WERI-Rb-1 (cell line): ENCODE data around the gene BUD23.

Experiments used
- DNase-seq: peaks from one replicate; pipeline ENCODE4 v3.0.0-alpha.2; 2020
- H3K27ac ChIP-seq: fragments of 250-450 bp; sonication (Bioruptor Pico); 2 replicates; pipeline ENCODE4 v1.5.1; 2020; ENCODE audit warnings: mild to moderate bottlenecking, moderate library complexity
- H3K27me3 ChIP-seq: fragments of 250-450 bp; sonication (Bioruptor Pico); 2 replicates; pipeline ENCODE4 v1.5.1; 2021; ENCODE audit warnings: mild to moderate bottlenecking, low read depth, moderate library complexity; ENCODE audit not compliant: insufficient read depth, severe bottlenecking
- H3K36me3 ChIP-seq: fragments of 250-450 bp; sonication (Bioruptor Pico); 2 replicates; pipeline ENCODE4 v1.5.1; 2020; ENCODE audit warnings: mild to moderate bottlenecking, moderate library complexity
- H3K4me3 ChIP-seq: 2 replicates; pipeline ENCODE4 v1.5.1; 2011; ENCODE audit warnings: low read depth, mild to moderate bottlenecking, control low read depth, low read length
- H3K9me3 ChIP-seq: fragments of 250-450 bp; sonication (Bioruptor Pico); 2 replicates; pipeline ENCODE4 v1.5.1; 2021; ENCODE audit warnings: mild to moderate bottlenecking, moderate library complexity; ENCODE audit not compliant: severe bottlenecking
- TF ChIP-seq, protein P1 (sequence below): IDR thresholded peaks from 2 replicates; pipeline ENCODE4 v1.5.1; 2011; ENCODE audit warnings: low read depth, mild to moderate bottlenecking, control low read depth, inconsistent platforms, low read length

Gene BUD23

DNA sequence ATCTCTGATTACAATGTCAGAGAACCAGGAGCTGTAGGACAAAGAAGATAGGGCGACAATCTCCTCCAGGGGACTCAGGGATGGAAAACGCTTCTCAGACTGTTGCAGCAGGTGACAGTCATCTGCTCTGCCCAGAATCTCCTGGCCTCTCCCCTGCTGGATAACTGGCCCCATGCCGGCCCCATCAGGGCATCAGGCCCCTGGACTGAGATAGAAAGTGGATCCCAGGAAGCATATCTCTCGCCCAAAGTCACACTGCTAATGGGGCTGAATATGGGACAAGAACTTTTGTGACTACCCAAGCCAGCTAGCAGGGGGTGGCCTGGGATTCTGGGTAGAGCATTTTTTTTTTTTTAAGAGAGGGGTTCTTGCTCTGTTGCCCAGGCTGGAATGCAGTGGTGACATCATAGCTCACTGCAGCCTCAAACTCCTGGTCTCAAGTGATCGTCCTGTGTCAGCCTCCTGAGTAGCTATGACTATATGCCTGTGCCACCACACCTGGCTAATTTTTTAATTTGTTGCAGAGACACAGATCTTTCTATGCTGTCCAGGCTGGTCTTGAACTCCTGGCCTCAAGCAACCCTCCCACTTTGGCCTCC, 38.6 kb upstream of the BUD23 start:
- no peak overlapping the region for H3K27ac ChIP-seq
- no peak for DNase-seq
- TF ChIP-seq, protein P1, sequence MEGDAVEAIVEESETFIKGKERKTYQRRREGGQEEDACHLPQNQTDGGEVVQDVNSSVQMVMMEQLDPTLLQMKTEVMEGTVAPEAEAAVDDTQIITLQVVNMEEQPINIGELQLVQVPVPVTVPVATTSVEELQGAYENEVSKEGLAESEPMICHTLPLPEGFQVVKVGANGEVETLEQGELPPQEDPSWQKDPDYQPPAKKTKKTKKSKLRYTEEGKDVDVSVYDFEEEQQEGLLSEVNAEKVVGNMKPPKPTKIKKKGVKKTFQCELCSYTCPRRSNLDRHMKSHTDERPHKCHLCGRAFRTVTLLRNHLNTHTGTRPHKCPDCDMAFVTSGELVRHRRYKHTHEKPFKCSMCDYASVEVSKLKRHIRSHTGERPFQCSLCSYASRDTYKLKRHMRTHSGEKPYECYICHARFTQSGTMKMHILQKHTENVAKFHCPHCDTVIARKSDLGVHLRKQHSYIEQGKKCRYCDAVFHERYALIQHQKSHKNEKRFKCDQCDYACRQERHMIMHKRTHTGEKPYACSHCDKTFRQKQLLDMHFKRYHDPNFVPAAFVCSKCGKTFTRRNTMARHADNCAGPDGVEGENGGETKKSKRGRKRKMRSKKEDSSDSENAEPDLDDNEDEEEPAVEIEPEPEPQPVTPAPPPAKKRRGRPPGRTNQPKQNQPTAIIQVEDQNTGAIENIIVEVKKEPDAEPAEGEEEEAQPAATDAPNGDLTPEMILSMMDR = no peak
- H3K36me3 ChIP-seq = no peaks in the 10 kb centered on the region
- no peak overlapping the region for H3K4me3 ChIP-seq
- H3K27me3 ChIP-seq = peaks cover 4% of the 10 kb centered on the region
- no peaks in the 10 kb centered on the region for H3K9me3 ChIP-seq

DNA sequence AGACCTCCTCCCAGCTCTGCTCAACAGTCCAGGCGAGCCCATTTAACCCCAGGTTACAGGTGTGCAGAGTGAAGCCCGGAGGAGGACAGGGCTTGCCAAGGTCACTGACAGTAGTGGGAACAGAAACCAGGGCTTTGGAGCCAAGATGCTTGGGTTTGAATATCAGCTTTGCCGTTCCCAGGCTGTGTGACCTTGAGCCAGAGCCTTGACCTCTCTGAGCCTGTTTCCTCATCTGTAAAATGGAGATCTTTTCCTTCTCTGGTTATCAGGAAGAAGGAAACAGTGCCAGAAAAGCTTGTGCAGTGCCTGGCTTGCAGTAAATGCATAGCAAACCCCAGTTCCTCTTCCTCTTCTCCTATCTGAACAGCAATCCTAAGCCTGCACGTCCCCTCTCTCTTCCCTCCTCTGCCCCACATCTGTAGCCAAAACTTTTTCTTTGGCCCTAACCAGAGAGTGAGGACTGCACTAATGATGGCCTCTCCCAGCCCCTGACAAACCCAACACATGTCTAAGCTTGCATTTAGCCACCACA, 37.7 kb upstream of the BUD23 start:
- H3K4me3 ChIP-seq = no peak overlapping the region
- H3K27me3 ChIP-seq = peaks cover 4% of the 10 kb centered on the region
- DNase-seq = no peak
- no peaks in the 10 kb centered on the region for H3K9me3 ChIP-seq
- no peak overlapping the region for H3K27ac ChIP-seq
- H3K36me3 ChIP-seq = no peaks in the 10 kb centered on the region
- TF ChIP-seq, protein P1 = no peak

DNA sequence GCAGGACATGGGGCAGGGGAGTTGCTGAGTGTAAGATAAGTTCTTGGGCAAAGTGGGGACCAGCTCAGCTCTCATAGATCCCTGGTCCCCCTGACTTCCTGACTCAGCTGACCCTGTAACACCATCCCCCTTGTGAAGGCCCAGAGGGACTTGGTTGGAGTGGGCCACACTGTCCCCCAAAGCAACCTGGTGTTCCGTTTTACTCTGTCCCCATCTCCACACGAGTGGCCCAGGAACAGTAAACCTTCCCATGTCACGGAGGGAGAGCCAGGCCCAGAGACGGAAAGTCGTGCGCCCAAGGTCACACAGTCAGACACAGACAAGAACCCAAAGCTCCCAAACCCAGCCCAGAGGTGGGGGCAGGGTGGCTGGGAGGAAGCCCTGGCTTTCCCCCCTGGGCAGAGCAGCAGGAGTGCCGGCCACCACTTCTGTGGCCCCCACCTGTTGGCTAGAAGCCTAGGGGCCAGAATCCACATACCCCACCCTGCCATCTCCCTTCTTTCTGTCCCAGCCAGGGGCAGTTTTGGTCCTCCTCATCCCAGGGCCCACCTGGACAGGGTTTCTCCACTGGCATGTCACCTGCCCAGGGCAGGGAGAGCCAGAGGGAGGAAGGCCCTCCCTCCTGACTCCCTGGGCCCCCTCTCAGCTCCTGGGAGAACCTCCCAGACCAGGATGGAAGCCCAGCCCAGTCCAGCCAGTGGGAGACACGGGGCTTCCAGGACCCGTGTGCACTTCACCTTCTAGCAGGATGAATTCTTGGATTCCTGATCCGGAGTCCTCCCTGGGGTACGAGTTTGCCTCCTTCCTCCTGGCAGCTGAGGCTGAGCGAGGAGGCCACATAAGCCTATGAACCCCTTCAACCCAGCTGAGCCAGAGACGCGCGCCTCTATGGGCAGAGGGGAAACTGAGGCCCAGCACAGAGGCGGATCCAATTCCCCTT, 36.3 kb upstream of the BUD23 start:
- Histone ChIP-seq H3K36me3 (no peaks in the 10 kb centered on the region), H3K4me3 (no peak overlapping the region), H3K27ac (no peak overlapping the region), H3K9me3 (no peaks in the 10 kb centered on the region), H3K27me3 (peaks cover 4% of the 10 kb centered on the region)
- DNase-seq = no peak
- TF ChIP-seq, protein P1 = no peak

DNA sequence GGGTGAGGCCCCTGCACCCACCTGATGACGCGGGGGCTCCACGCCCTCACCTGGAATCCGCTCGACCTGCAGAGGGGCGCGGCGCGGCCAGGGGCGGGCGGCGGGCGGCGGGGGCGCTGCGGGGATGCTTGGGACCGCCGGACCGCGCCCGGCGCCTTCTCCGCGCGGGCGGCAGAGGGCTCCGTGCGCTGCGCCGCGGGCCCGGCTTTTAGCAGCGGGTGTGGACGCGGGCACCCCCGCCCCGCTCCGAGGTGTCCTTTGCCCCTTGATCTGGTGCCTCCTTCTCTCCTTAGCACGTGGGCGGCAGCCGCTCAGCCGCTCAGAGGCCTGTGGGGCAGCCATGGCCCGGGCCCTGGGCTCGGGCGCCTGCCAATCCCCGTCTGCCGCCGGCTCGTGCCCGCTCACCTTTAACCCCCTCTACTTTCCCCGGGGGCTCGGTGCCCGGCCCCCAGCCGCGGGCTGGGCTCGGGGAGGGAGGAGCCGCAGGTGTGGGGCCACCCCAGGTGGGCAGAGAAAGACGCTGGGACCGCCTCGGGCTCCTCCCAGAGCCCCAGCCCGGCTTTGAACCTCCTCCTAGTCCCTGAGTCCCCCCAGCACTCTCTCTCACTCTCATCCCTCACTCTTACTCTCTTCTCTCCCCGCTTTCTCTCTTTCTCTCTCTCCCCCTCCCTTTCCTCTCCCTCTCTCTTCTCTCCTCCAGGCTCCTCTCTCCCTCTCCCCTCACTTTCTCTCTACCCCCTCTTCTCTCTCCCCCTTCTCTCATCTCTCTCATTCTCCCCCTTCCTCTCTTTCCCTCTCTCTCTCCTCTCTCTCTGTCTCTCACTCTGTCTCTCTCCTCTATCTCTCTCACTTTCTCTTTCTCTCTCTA, 35.4 kb upstream of the BUD23 start:
- Histone ChIP-seq H3K4me3 (peak overlapping the region; percentile 42), H3K27ac (no peak overlapping the region), H3K9me3 (no peaks in the 10 kb centered on the region), H3K27me3 (peaks cover 4% of the 10 kb centered on the region), H3K36me3 (no peaks in the 10 kb centered on the region)
- DNase-seq = peak; percentile 41
- TF ChIP-seq, protein P1 = no peak

DNA sequence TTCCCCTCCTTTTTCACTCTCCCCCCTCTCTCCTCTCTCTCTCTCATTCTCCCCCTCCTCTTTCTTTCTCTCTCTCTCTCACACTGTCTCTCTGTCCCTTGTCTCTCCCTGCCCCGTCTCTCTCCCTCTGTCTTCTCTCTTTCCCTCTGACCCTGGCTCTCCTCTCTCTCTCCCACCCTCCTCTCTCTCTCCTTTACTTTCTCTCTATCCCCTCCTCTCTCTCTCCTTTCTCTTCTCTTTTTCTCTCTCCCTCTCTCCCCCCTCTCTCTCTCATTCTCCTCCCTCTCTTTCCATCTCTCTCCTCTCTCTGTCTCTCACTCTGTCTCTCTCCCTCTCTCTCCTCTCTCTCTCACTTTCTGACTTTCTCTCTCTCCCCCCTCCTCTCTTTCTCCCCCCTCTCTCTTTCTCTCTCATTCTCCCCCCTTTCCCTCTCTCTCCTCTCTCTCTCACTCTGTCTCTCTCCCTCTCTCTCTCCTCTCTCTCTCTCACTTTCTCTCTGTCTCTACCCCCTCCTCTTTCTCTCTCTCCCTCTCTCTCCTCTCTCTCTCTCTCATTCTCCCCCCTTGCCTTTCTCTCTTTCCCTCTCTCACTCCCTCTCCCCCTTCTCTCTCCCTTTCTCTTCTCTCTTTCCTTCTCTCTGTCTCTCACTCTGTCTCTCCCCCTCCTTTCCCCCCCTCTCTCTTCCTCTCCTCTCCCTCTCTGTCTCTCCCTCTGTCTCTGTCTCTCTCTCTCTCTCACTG, 34.6 kb upstream of the BUD23 start:
- TF ChIP-seq, protein P1 = no peak
- Histone ChIP-seq H3K27me3 (peaks cover 4% of the 10 kb centered on the region), H3K4me3 (no peak overlapping the region), H3K36me3 (no peaks in the 10 kb centered on the region), H3K27ac (no peak overlapping the region), H3K9me3 (no peaks in the 10 kb centered on the region)
- no peak for DNase-seq
